HS-5 (cell line): ENCODE measurements around the gene RNF222.

Source experiments
- DNase-seq: peaks from one replicate; pipeline ENCODE4 v3.0.0-alpha.2; 2012; ENCODE audit warnings: low read depth

RNF222 gene

DNA sequence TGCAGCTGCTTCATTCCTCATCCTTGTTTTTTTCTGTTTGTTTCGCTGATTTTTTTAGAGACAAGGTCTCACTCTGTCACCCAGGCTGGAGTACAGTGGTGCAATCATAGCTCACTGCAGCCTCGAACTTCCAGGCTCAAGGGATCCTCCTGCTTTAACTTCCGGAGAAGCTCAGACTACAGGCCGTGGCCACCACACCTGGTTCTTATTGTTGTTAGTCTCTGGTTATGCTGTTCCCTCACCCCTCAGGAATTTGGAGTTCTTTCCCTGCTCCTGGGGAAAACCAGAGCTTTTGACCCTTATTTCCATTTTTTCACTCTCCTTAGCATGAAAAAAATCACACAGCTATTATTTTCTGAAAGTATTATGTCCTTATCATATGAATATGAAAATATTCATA, 56.2 kb downstream of the RNF222 start:
- no peak for DNase-seq
